Pancreas (tissue), 10 donors: Measurements from ENCODE around the gene IRF8. TPM values are rescaled to one million over a fixed set of nuclear protein-coding genes. Genes with fewer than 3 reads are reported as not detected.
A peak's percentile ranks its signal among the peaks of the same experiment; 100 is the strongest.

Experiments
- ATAC-seq, 4 donors: fragments of 200-7000 bp; cut with Tn5 transposase; one replicate each; pipeline versions ENCODE4 v1.8.0 to v1.9.1; 2020; ENCODE audit warnings: mild to moderate bottlenecking in 4 of 4, moderate library complexity in 4 of 4
- DNase-seq, 6 donors: peaks; one replicate each; pipeline ENCODE4 v3.0.0-alpha.2; 2020
- FAIRE-seq: peaks from 2 replicates; lab custom pipeline; 2012; peaks lifted over from hg19 to GRCh38; lab: Jason Lieb, UNC
- H3K27ac ChIP-seq, 4 donors: fragments of 200-600 bp; sonication (generic); 1 replicate in 3 of 4; 2 replicates in 1 of 4; pipeline versions ENCODE4 v1.5.0 to v1.8.0; 2020
- H3K27me3 ChIP-seq, 4 donors: fragments of 200-600 bp; one replicate each; pipeline ENCODE4 v1.8.0; 2021
- H3K36me3 ChIP-seq, 3 donors: fragments of 200-600 bp; sonication (generic) in 1 of 3; one replicate each; pipeline versions ENCODE4 v1.5.0 to v1.8.0; 2020 to 2021
- H3K4me1 ChIP-seq, 3 donors: fragments of 200-600 bp; one replicate each; pipeline ENCODE4 v1.8.0; 2021
- H3K4me3 ChIP-seq, 4 donors: fragments of 200-600 bp; sonication (generic) in 2 of 4; one replicate each; pipeline versions ENCODE4 v1.5.0 to v1.8.0; 2020 to 2021
- H3K9me3 ChIP-seq, 4 donors: fragments of 200-600 bp; one replicate each; pipeline ENCODE4 v1.8.0; 2021
- CTCF ChIP-seq, 4 donors: fragments of 200-600 bp; sonication (generic) in 3 of 4; IDR thresholded peaks; one replicate each; pipeline versions ENCODE4 v1.5.0 to v1.8.0; 2021; ENCODE audit warnings: antibody characterized with exemption in 4 of 4
- WGBS, 2 donors: extraction: QIAGEN DNeasy Blood & Tissue Kit; methylation state at CpG; one replicate each; pipeline ENCODE4 v1.1.7; 2013; 5-methylcytosine and 5-hydroxymethylcytosine counted together
- intact Hi-C, 3 donors: fragments of 100-400 bp; cut with DNase I; formaldehyde crosslinking; loops; one replicate each; pipeline versions ENCODE4 v1.11.1 to v1.14.2; 2022
- microRNA-seq, 2 donors: library from miRNA; unstranded; fragments of <30 nt; microRNA quantifications; one replicate each; pipeline versions ENCODE4 to v1.1.0, GENCODE V29; 2019 to 2020
- polyA plus RNA-seq, 2 donors: library from polyadenylated mRNA; stranded (reverse); fragments of 200-250 nt; gene quantifications; one replicate each; pipeline ENCODE4 v1.2.3, GENCODE V29; 2013
- total RNA-seq, 6 donors: library from RNA; stranded (reverse); fragmentation: NEBNext Ultra II Directional in 4 of 6; extraction: Animal tissue kit (Norgen Biotek cat#: 25700) in 4 of 6; gene quantifications; one replicate each; pipeline versions ENCODE4 v1.2.1 to v1.2.4, GENCODE V29; 2021 to 2023
- donor health status: healthy with polysubstance abuse.
- donor health status: DM: no; HTN: no; CAD: no; lungs with moderate emphysema.
- donor health status: DM: no; HTN: no; CAD: no.
- donor health status: control.
- donor health status: control.
- donor health status: Bipolar disorder and iron deficiency.
- donor health status: DM: yes; HTN: yes; CAD: no.
- donor health status: DM: no; HTN: no; CAD: no.
- donor health status: DM: no; HTN: no; CAD: no.
- donor health status: DM: yes; HTN: yes; CAD: no.

Gene IRF8
- total and polyA plus RNA-seq, 8 donors, result 0.92 to 18.2 (median 6.9) TPM

GRCh38 chr16:85969591-85969990, 70.6 kb downstream of the IRF8 start:
- intact Hi-C loops, result no loop called here
- no peaks in the 10 kb centered on the region for H3K36me3 ChIP-seq
- ATAC-seq (no peak), FAIRE-seq (no peak), DNase-seq (no peak)
- no peaks in the 10 kb centered on the region for H3K9me3 ChIP-seq
- WGBS, 2 donors, result 30% methylated on average over 9 of the region's 9 CpGs
- H3K27ac ChIP-seq, result no peak overlapping the region
- no peaks in the 10 kb centered on the region for H3K4me1 ChIP-seq
- no peaks in the 10 kb centered on the region for H3K27me3 ChIP-seq
- no peak for TF ChIP-seq CTCF (IDR thresholded peaks at IDR 0.05)
- no peak overlapping the region for H3K4me3 ChIP-seq

- WGBS, 2 donors, result 56 to 59% methylated on average over 14 of the region's 14 CpGs
- Histone ChIP-seq H3K9me3 (no peaks in the 10 kb centered on the region), H3K4me3 (no peak overlapping the region), H3K4me1 (no peaks in the 10 kb centered on the region), H3K36me3 (no peaks in the 10 kb centered on the region), H3K27ac (no peak overlapping the region), H3K27me3 (no peaks in the 10 kb centered on the region)
- TF ChIP-seq CTCF (IDR thresholded peaks at IDR 0.05), result no peak
- no peak for DNase-seq
- intact Hi-C loops, result no loop called here
- ATAC-seq, result no peak
- no peak for FAIRE-seq
These were observed 71.2 kb downstream of the IRF8 start for GRCh38 chr16:85970016-85970733.

- Histone ChIP-seq H3K36me3 (no peaks in the 10 kb centered on the region), H3K9me3 (no peaks in the 10 kb centered on the region), H3K27me3 (no peaks in the 10 kb centered on the region), H3K4me1 (no peaks in the 10 kb centered on the region), H3K4me3 (no peak overlapping the region), H3K27ac (no peak overlapping the region)
- ATAC-seq (peak in 1 of 4 donors; percentile 14), DNase-seq (no peak), FAIRE-seq (no peak)
- 47 to 48% methylated on average over 3 of the region's 3 CpGs for WGBS, 2 donors
- intact Hi-C loops, result no loop called here
- no peak for TF ChIP-seq CTCF (IDR thresholded peaks at IDR 0.05)
These were observed 71.8 kb downstream of the IRF8 start for GRCh38 chr16:85970738-85971137.

Small RNA genes lying within 50 kb of the gene (microRNA-seq; reads per million reads assigned to microRNA genes)
- gene MIR6774, result 0 to 0.59 reads per million in 2 donors

Other genes with a start within 250 kb of the IRF8 start
- 1 to 10 TPM in 2 of 6 donors, under 1 TPM in 4; 0.37 to 1.6 (median 0.71) TPM for gene GINS2, start 210.2 kb upstream of the IRF8 start, total RNA-seq
- gene GINS2, start 210.2 kb upstream of the IRF8 start, polyA plus RNA-seq, result 1 to 10 TPM in 1 of 2 donors, under 1 TPM in 1; 0.76 to 1.9 TPM
- gene C16orf74, start 148.1 kb upstream of the IRF8 start, total RNA-seq, result under 1 TPM; 0.37 to 0.87 (median 0.61) TPM
- gene C16orf74, start 148.1 kb upstream of the IRF8 start, polyA plus RNA-seq, result 1 to 10 TPM in 1 of 2 donors, under 1 TPM in 1; 0.84 to 1.3 TPM
- 10 to 100 TPM in 3 of 6 donors, 1 to 10 TPM in 3; 6.8 to 13.6 (median 9.7) TPM for gene EMC8, start 99.6 kb upstream of the IRF8 start, total RNA-seq
- 10 to 100 TPM in 1 of 2 donors, 1 to 10 TPM in 1; 9.5 to 14.2 TPM for gene EMC8, start 99.6 kb upstream of the IRF8 start, polyA plus RNA-seq
- 100 to 1,000 TPM; 198 to 270 (median 257) TPM for gene COX4I1, start 99.5 kb upstream of the IRF8 start, total RNA-seq
- gene COX4I1, start 99.5 kb upstream of the IRF8 start, polyA plus RNA-seq, result 100 to 1,000 TPM; 428 to 510 TPM